Smooth muscle cell (in vitro differentiated cells): Measurements from ENCODE around the gene HGF. TPM values are rescaled to one million over a fixed set of nuclear protein-coding genes. Genes with fewer than 3 reads are reported as not detected.

Source experiments
- DNase-seq: peaks from one replicate; lab custom pipeline; 2025; ENCODE audit not compliant: unreplicated experiment; lab: John Stamatoyannopoulos, UW
- H2AFZ ChIP-seq: fragments of 200-600 bp; sonication (generic); 2 replicates; pipeline ENCODE4 v1.6.0; 2016; ENCODE audit warnings: antibody characterized with exemption, low read depth, mild to moderate bottlenecking
- H3F3A ChIP-seq: fragments of 200-600 bp; sonication (generic); 2 replicates; pipeline ENCODE4 v1.6.0; 2017; ENCODE audit warnings: antibody characterized with exemption, low read depth
- H3K27ac ChIP-seq: fragments of 200-600 bp; sonication (generic); 2 replicates; pipeline ENCODE4 v1.5.1; 2016; ENCODE audit warnings: low read depth, mild to moderate bottlenecking
- H3K27me3 ChIP-seq: fragments of 200-600 bp; sonication (generic); 2 replicates; pipeline ENCODE4 v1.6.1; 2016; ENCODE audit warnings: low read depth, mild to moderate bottlenecking
- H3K36me3 ChIP-seq: fragments of 200-600 bp; sonication (generic); 2 replicates; pipeline ENCODE4 v1.5.1; 2016; ENCODE audit warnings: low read depth
- H3K4me1 ChIP-seq: fragments of 200-600 bp; sonication (generic); 2 replicates; pipeline ENCODE4 v1.5.1; 2016; ENCODE audit warnings: low read depth
- H3K4me2 ChIP-seq: fragments of 200-600 bp; sonication (generic); 2 replicates; pipeline ENCODE4 v1.6.0; 2016; ENCODE audit warnings: mild to moderate bottlenecking
- H3K4me3 ChIP-seq: fragments of 200-600 bp; sonication (generic); 2 replicates; pipeline ENCODE4 v1.5.1; 2016; ENCODE audit warnings: mild to moderate bottlenecking
- H3K79me2 ChIP-seq: fragments of 200-600 bp; sonication (generic); 2 replicates; pipeline ENCODE4 v1.6.0; 2016; ENCODE audit warnings: low read depth, mild to moderate bottlenecking
- H3K9ac ChIP-seq: fragments of 200-600 bp; sonication (generic); 2 replicates; pipeline ENCODE4 v1.6.0; 2016; ENCODE audit warnings: low read depth
- H3K9me3 ChIP-seq: fragments of 200-600 bp; sonication (generic); replicated peaks from 2 replicates; pipeline ENCODE4 v1.5.1; 2016; ENCODE audit warnings: low read depth
- H4K20me1 ChIP-seq: fragments of 200-600 bp; sonication (generic); 2 replicates; pipeline ENCODE4 v1.6.0; 2016; ENCODE audit warnings: low read depth
- CTCF ChIP-seq: fragments of 200-600 bp; sonication (generic); IDR thresholded peaks from 2 replicates; pipeline ENCODE4 v1.5.1; 2017; ENCODE audit warnings: borderline replicate concordance, mild to moderate bottlenecking, antibody characterized with exemption; ENCODE audit not compliant: insufficient read depth, poor library complexity, severe bottlenecking
- WGBS: methylation state at CpG from one replicate; pipeline ENCODE4 v1.1.7; 2016; ENCODE audit warnings: low lambda C conversion rate; 5-methylcytosine and 5-hydroxymethylcytosine counted together
- polyA plus RNA-seq: library from polyadenylated mRNA; unstranded; fragments of >200 nt; fragmentation: Nextera tagmentation; extraction: Ambion mirVana; gene quantifications from 2 replicates; pipeline ENCODE4 v1.2.1, GENCODE V29; 2016
- total RNA-seq: library from RNA; depleted of rRNA; stranded (reverse); fragments of >200 nt; gene quantifications from 2 replicates; pipeline ENCODE4 v1.2.3, GENCODE V29; 2014

HGF gene
- total and polyA plus RNA-seq, 2 experiments from 2014 or later: 15.4 to 43.6 TPM

GRCh38 chr7:81698965-81699364 lies 70.9 kb downstream of the HGF start:
- Histone ChIP-seq H4K20me1 (no peaks in the 10 kb centered on the region), H3K27ac (no peak overlapping the region), H3K4me1 (no peaks in the 10 kb centered on the region), H2AFZ (no peak overlapping the region), H3K79me2 (no peaks in the 10 kb centered on the region), H3K9ac (no peak overlapping the region), H3K27me3 (no peaks in the 10 kb centered on the region), H3F3A (no peaks in the 10 kb centered on the region), H3K4me2 (no peak overlapping the region), H3K4me3 (no peak overlapping the region), H3K9me3 (no peaks in the 10 kb centered on the region), H3K36me3 (no peaks in the 10 kb centered on the region)
- TF ChIP-seq CTCF: no peak
- no peak for DNase-seq

- Histone ChIP-seq H3K27me3 (no peaks in the 10 kb centered on the region), H3K9me3 (no peaks in the 10 kb centered on the region), H3K4me1 (no peaks in the 10 kb centered on the region), H3K9ac (no peak overlapping the region), H3K27ac (peak overlapping the region; percentile 28), H3F3A (no peaks in the 10 kb centered on the region), H3K4me2 (no peak overlapping the region), H3K4me3 (no peak overlapping the region), H3K79me2 (no peaks in the 10 kb centered on the region), H4K20me1 (no peaks in the 10 kb centered on the region), H2AFZ (peak overlapping the region; percentile 52), H3K36me3 (no peaks in the 10 kb centered on the region)
- no peak for TF ChIP-seq CTCF
- no peak for DNase-seq
- 57% methylated on average over 3 of the region's 3 CpGs for WGBS
These were observed 75.1 kb downstream of the HGF start for GRCh38 chr7:81694711-81695110.

- WGBS: 75% methylated on average over 1 of the region's 1 CpG
- Histone ChIP-seq H3K4me3 (no peak overlapping the region), H3K27ac (no peak overlapping the region), H3F3A (no peaks in the 10 kb centered on the region), H3K79me2 (no peaks in the 10 kb centered on the region), H3K4me2 (no peak overlapping the region), H3K9ac (no peak overlapping the region), H3K4me1 (no peaks in the 10 kb centered on the region), H3K36me3 (no peaks in the 10 kb centered on the region), H4K20me1 (no peaks in the 10 kb centered on the region), H3K27me3 (no peaks in the 10 kb centered on the region), H3K9me3 (no peaks in the 10 kb centered on the region), H2AFZ (no peak overlapping the region)
- DNase-seq: no peak
- TF ChIP-seq CTCF: no peak
These were observed 76.0 kb downstream of the HGF start for GRCh38 chr7:81693894-81694293.

- no peak for TF ChIP-seq CTCF
- H3K27ac ChIP-seq: peak overlapping the region; percentile 37
These were observed 76.8 kb downstream of the HGF start for GRCh38 chr7:81693080-81693479.

More at GRCh38 chr7:81693080-81693479, 76.8 kb downstream of the HGF start:
- no peaks in the 10 kb centered on the region for H3K27me3 ChIP-seq
- H3K36me3 ChIP-seq: no peaks in the 10 kb centered on the region
- H3K4me2 ChIP-seq: no peak overlapping the region
- H3K4me3 ChIP-seq: no peak overlapping the region
- no peak overlapping the region for H3K9ac ChIP-seq
- H3K4me1 ChIP-seq: no peaks in the 10 kb centered on the region
- H3K79me2 ChIP-seq: no peaks in the 10 kb centered on the region
- no peaks in the 10 kb centered on the region for H3K9me3 ChIP-seq
- H4K20me1 ChIP-seq: no peaks in the 10 kb centered on the region
- H3F3A ChIP-seq: no peaks in the 10 kb centered on the region
- DNase-seq: no peak
- H2AFZ ChIP-seq: no peak overlapping the region
- WGBS: 87% methylated on average over 2 of the region's 2 CpGs
